Measurements from ENCODE around the gene CACNB4.

Gene CACNB4

DNA sequence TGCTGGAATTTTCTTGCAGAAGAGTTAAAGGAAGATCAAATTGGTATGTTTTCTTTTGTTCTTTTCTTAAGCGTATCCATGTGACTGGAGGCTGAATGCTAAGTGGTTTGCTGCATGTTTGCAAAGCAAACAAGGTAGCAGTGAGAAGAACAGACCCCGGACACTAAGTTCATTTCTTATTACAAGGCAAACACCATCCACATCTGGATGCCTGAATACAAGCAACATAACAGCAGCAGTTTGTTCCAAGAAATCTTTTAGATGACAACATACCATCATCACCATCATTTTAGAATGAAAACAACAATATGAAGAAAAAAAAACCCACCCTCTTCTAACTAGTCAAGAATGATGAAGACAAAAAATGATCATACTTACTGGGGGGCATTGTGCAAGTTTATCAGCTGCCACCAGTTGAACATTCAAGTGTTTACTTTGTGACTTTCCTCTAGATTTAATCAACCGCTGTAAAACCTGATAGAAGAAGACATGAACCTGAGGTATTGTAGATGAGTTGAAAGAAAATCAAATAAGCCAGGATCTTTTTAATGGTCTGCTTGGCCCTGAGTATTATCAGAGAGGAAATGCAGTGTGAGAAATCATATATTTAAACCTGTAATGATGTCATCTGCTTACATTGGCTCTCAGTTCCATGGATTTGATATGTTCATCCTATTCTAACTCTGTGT, 245.6 kb downstream of the CACNB4 start:
- Histone ChIP-seq H3K36me3 (ENCODE audit: control insufficient read depth in 5 of 5, insufficient read depth in 5 of 5, low read length in 5 of 5) (no peaks in the 10 kb centered on the region), H3K9ac (ENCODE audit: low read length in 5 of 5) (no peak overlapping the region), H3K4me1 (ENCODE audit: control insufficient read depth in 5 of 5, insufficient read depth in 5 of 5, low read length in 5 of 5) (peaks cover 0 to 6% (median 0%) of the 10 kb centered on the region in 5 donors), H3K9me3 (ENCODE audit: control insufficient read depth in 5 of 5, low read length in 5 of 5) (no peaks in the 10 kb centered on the region), H3K27me3 (ENCODE audit: control insufficient read depth in 5 of 5, insufficient read depth in 4 of 5, low read length in 5 of 5) (no peaks in the 10 kb centered on the region), H3K4me3 (ENCODE audit: low read depth in 1 of 5, low read length in 5 of 5) (no peak overlapping the region), H3K27ac (ENCODE audit: low read depth, low read length) (no peak overlapping the region)

DNA sequence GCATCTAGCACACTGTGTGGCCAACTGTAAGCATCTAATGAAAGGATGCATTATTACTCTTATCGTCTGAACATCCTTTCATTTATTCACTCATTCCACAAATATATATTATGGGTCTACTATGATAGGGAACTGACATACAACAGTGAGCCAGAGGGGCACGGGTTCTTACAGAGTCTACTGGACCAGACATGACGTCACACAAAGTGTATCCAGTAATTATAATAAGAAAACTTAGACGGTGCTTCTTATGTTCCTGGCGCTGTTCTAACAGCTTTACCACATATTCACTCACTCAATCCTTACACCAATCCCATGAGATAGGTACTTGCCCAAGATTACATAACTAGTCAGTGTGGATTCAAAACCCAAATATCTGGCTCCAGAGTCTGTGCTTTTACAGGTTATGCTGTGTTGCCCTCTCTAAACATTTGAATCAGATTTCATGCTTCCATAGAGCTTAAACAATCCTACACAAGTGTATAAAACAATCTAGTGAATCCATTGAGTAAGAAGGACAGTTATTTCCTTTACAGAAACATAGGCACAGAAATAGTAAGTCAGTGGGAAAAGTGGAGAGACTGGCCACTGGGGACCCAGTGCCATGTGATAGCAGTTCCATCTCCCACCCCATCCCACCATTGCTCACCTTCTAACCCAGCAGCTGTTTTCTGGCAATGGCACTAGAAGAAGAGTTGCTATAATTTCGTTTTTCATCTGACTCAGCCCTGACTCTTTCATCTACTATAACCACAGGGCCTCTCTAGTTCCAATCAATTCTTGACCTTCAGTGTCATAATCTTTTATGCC, 246.4 kb downstream of the CACNB4 start:
- Histone ChIP-seq H3K27me3 (ENCODE audit: control insufficient read depth in 5 of 5, insufficient read depth in 4 of 5, low read length in 5 of 5) (no peaks in the 10 kb centered on the region), H3K27ac (ENCODE audit: low read depth, low read length) (no peak overlapping the region), H3K9ac (ENCODE audit: low read length in 5 of 5) (no peak overlapping the region), H3K4me3 (ENCODE audit: low read depth in 1 of 5, low read length in 5 of 5) (no peak overlapping the region), H3K9me3 (ENCODE audit: control insufficient read depth in 5 of 5, low read length in 5 of 5) (no peaks in the 10 kb centered on the region), H3K4me1 (ENCODE audit: control insufficient read depth in 5 of 5, insufficient read depth in 5 of 5, low read length in 5 of 5) (peaks cover 0 to 6% (median 0%) of the 10 kb centered on the region in 5 donors), H3K36me3 (ENCODE audit: control insufficient read depth in 5 of 5, insufficient read depth in 5 of 5, low read length in 5 of 5) (no peaks in the 10 kb centered on the region)

DNA sequence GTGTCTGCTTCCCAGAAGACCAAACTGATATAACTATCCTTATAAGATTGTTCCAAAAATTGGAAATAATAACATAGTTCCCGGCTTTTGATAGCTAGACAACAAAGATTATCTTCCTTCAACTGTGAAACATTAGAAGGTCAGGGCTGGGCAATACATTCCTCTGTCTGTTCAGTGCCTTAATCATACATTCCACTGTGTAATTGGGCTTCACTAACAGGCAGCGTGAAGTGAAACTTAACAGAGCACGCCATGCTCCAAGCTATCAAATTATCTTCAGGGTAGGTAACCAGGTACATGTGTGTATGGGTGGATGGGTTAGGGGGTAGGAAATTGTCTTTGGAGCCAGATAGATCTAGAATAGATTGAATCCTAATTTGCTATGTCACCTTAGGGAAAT, 247.1 kb downstream of the CACNB4 start:
- Histone ChIP-seq H3K27me3 (ENCODE audit: control insufficient read depth in 5 of 5, insufficient read depth in 4 of 5, low read length in 5 of 5) (no peaks in the 10 kb centered on the region), H3K4me1 (ENCODE audit: control insufficient read depth in 5 of 5, insufficient read depth in 5 of 5, low read length in 5 of 5) (peaks cover 0 to 6% (median 0%) of the 10 kb centered on the region in 5 donors), H3K9me3 (ENCODE audit: control insufficient read depth in 5 of 5, low read length in 5 of 5) (no peaks in the 10 kb centered on the region), H3K4me3 (ENCODE audit: low read depth in 1 of 5, low read length in 5 of 5) (no peak overlapping the region), H3K36me3 (ENCODE audit: control insufficient read depth in 5 of 5, insufficient read depth in 5 of 5, low read length in 5 of 5) (no peaks in the 10 kb centered on the region), H3K9ac (ENCODE audit: low read length in 5 of 5) (no peak overlapping the region), H3K27ac (ENCODE audit: low read depth, low read length) (no peak overlapping the region)

DNA sequence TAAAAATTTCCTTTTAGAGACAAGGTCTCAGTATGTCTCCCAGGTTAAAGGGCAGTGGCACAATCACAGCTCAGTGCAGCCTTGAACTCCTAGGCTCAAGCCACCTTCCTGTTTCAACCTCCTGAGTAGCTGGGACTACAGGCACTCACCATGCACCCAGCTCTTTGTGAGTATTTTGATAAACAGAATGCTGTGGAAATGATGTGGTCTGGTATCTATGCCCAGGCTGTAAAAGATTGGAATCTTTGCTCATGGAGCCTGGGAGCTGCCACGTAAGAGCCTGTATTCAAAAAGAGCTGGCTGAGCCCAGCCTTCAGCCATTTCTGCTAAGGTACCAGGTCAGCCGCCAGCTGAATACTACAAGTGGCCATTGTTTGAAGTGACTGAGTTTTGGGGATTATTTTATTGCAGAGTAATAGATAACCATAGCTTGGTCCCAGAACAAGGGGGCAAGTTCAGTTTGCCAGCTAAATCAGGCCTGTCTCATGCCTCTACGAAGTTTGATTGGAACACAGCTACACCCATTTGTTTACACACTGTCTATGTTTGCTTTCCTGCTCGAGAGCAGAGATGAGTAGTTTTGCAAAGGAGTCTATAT, 249.3 kb downstream of the CACNB4 start:
- no peaks in the 10 kb centered on the region for H3K9me3 ChIP-seq (ENCODE audit: control insufficient read depth in 5 of 5, low read length in 5 of 5)
- peaks cover 0 to 6% (median 0%) of the 10 kb centered on the region in 5 donors for H3K4me1 ChIP-seq (ENCODE audit: control insufficient read depth in 5 of 5, insufficient read depth in 5 of 5, low read length in 5 of 5)
- no peak overlapping the region for H3K27ac ChIP-seq (ENCODE audit: low read depth, low read length)
- no peaks in the 10 kb centered on the region for H3K27me3 ChIP-seq (ENCODE audit: control insufficient read depth in 5 of 5, insufficient read depth in 4 of 5, low read length in 5 of 5)
- H3K36me3 ChIP-seq (ENCODE audit: control insufficient read depth in 5 of 5, insufficient read depth in 5 of 5, low read length in 5 of 5) = no peaks in the 10 kb centered on the region
- no peak overlapping the region for H3K9ac ChIP-seq (ENCODE audit: low read length in 5 of 5)
- no peak overlapping the region for H3K4me3 ChIP-seq (ENCODE audit: low read depth in 1 of 5, low read length in 5 of 5)

DNA sequence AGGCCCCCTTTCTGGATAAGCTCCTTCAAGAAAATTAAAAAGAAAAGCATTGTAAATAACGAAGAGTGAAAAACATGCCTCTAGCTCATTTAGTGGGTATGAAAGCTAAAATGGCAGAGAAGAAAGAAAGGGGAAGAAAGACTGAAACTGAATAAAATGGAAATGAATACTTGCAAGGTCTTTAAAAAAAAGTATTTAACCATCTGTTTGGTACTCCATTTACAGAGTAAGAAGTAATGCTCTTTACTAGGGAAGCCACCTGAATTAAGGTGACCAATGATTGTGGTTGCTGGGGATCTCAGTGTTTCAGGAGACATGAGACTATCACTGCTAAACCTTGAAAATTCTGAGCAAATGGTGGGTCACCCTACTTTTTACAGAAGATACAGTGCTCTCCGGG, 253.0 kb downstream of the CACNB4 start:
- no peak overlapping the region for H3K9ac ChIP-seq (ENCODE audit: low read length in 5 of 5)
- peaks cover 0 to 6% (median 0%) of the 10 kb centered on the region in 5 donors for H3K4me1 ChIP-seq (ENCODE audit: control insufficient read depth in 5 of 5, insufficient read depth in 5 of 5, low read length in 5 of 5)
- H3K27ac ChIP-seq (ENCODE audit: low read depth, low read length) = no peak overlapping the region
- H3K9me3 ChIP-seq (ENCODE audit: control insufficient read depth in 5 of 5, low read length in 5 of 5) = no peaks in the 10 kb centered on the region
- no peaks in the 10 kb centered on the region for H3K27me3 ChIP-seq (ENCODE audit: control insufficient read depth in 5 of 5, insufficient read depth in 4 of 5, low read length in 5 of 5)
- no peaks in the 10 kb centered on the region for H3K36me3 ChIP-seq (ENCODE audit: control insufficient read depth in 5 of 5, insufficient read depth in 5 of 5, low read length in 5 of 5)
- no peak overlapping the region for H3K4me3 ChIP-seq (ENCODE audit: low read depth in 1 of 5, low read length in 5 of 5)

DNA sequence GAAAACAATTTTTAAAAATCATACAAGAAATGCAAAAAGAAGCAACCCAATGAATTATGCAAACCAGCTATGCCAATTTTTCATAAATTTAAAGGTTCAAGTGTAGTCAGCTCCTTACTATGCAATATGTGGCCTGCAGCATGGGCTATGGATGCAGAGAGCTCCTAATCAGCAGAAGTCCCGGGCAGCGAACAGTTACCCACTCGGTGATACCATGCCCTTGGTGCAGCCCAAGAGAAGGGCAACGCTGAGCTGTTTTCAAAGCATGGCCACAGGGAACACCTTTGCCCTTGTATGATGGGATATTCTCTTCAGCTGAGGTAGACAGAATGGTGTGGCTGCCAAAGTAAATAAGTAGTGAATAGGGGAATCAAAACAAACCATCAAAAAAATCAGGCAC, 253.4 kb downstream of the CACNB4 start:
- Histone ChIP-seq H3K27ac (ENCODE audit: low read depth, low read length) (no peak overlapping the region), H3K4me1 (ENCODE audit: control insufficient read depth in 5 of 5, insufficient read depth in 5 of 5, low read length in 5 of 5) (peaks cover 0 to 6% (median 0%) of the 10 kb centered on the region in 5 donors), H3K9me3 (ENCODE audit: control insufficient read depth in 5 of 5, low read length in 5 of 5) (no peaks in the 10 kb centered on the region)

DNA sequence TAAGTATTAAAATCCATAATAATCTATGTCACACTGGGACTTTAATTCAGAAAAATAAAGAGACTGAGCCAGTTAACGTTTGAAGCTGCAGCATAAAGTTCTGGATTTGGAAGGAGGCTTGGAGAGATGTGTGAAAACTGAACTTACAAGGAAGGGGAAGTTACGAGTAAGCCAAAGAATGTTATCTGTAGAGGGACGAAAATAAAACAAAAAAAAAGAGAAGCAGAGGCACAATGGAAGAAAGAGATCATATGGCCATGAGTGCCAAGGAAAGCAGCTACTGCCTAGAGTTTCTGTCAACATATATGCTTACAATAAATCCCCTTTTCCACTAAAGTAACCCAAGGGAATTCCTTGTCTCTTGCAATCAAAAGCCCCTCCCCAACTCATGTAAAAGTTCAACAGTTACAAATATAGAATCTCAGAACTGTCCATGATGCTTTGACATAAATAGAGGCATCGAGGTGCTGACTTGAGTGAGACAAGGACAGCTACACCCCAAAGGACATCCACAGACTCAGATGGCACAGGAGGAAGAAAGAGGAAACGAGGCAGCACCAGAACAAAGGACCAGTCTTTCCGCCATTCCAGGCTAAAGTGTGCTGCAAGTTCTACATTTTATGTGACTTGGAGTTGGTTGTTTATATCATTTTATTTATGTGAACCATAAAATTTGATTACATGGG, 254.5 kb downstream of the CACNB4 start:
- H3K9ac ChIP-seq (ENCODE audit: low read length in 5 of 5) = no peak overlapping the region
- no peak overlapping the region for H3K27ac ChIP-seq (ENCODE audit: low read depth, low read length)
- peaks cover 0 to 6% (median 0%) of the 10 kb centered on the region in 5 donors for H3K4me1 ChIP-seq (ENCODE audit: control insufficient read depth in 5 of 5, insufficient read depth in 5 of 5, low read length in 5 of 5)
- no peaks in the 10 kb centered on the region for H3K36me3 ChIP-seq (ENCODE audit: control insufficient read depth in 5 of 5, insufficient read depth in 5 of 5, low read length in 5 of 5)
- no peak overlapping the region for H3K4me3 ChIP-seq (ENCODE audit: low read depth in 1 of 5, low read length in 5 of 5)
- no peaks in the 10 kb centered on the region for H3K9me3 ChIP-seq (ENCODE audit: control insufficient read depth in 5 of 5, low read length in 5 of 5)
- H3K27me3 ChIP-seq (ENCODE audit: control insufficient read depth in 5 of 5, insufficient read depth in 4 of 5, low read length in 5 of 5) = no peaks in the 10 kb centered on the region

More for the DNA sequence above, 253.4 kb downstream of the CACNB4 start:
- H3K4me3 ChIP-seq (ENCODE audit: low read depth in 1 of 5, low read length in 5 of 5) = no peak overlapping the region
- no peak overlapping the region for H3K9ac ChIP-seq (ENCODE audit: low read length in 5 of 5)
- H3K36me3 ChIP-seq (ENCODE audit: control insufficient read depth in 5 of 5, insufficient read depth in 5 of 5, low read length in 5 of 5) = no peaks in the 10 kb centered on the region
- no peaks in the 10 kb centered on the region for H3K27me3 ChIP-seq (ENCODE audit: control insufficient read depth in 5 of 5, insufficient read depth in 4 of 5, low read length in 5 of 5)

DNA sequence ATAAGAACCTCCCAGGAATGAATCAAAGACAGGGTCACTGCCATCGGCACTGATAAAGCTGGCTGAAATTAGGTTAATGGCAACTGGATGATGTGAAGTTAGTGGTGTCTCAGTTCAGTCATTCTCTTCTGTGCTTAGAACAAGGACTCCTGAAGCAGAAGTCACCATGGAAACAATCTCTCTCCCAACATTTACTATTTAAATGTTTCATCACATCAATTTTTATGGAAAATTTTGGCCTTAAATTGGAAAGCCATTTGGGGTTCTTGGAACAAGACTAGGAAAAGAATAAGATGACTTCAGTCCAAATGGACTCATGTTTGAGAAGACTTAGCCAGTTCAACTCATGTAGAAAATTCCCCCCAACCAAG, 255.2 kb downstream of the CACNB4 start:
- no peak overlapping the region for H3K9ac ChIP-seq (ENCODE audit: low read length in 5 of 5)
- no peaks in the 10 kb centered on the region for H3K9me3 ChIP-seq (ENCODE audit: control insufficient read depth in 5 of 5, low read length in 5 of 5)
- H3K4me3 ChIP-seq (ENCODE audit: low read depth in 1 of 5, low read length in 5 of 5) = no peak overlapping the region
- no peaks in the 10 kb centered on the region for H3K36me3 ChIP-seq (ENCODE audit: control insufficient read depth in 5 of 5, insufficient read depth in 5 of 5, low read length in 5 of 5)
- H3K27me3 ChIP-seq (ENCODE audit: control insufficient read depth in 5 of 5, insufficient read depth in 4 of 5, low read length in 5 of 5) = no peaks in the 10 kb centered on the region
- peaks cover 0 to 6% (median 0%) of the 10 kb centered on the region in 5 donors for H3K4me1 ChIP-seq (ENCODE audit: control insufficient read depth in 5 of 5, insufficient read depth in 5 of 5, low read length in 5 of 5)
- no peak overlapping the region for H3K27ac ChIP-seq (ENCODE audit: low read depth, low read length)

DNA sequence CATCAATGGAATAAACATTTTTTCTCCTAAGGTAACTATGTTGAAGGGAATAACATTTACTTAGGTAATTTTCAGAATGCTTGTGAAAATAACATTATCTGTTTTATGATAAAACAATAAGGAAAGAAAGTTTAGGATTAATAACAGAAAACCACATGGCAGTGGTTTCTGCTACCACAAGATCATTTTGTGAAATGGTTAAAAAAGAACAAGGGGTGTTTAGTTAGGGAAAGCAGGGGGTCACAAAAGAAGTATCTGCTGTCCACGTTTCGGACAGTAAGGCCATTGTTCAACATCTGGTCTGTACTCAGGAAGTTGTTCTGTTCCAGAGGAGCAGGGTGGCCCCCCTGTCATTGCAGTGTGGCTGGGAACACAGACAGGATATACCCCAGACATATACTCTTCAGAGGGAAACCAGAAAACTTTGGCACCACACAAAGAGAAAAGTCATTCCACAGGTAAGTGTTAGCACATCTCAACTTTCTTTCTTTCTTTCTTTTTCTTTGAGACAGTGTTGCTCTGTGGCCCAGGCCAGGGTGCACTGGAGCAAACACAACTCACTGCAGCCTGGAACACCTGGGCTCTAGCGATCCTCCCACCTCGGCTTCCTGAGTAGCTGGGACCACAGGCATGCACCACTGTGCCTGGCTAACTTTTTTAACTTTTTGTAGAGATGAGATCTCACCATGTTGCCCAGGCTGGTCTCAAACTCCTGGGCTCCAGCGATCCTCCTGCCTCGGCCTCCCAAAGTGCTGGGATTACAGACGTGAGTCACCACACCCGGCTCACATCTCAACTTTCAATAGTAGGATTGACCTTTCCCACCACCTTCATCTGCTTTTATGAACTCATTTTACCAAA, 255.8 kb downstream of the CACNB4 start:
- Histone ChIP-seq H3K27ac (ENCODE audit: low read depth, low read length) (no peak overlapping the region), H3K27me3 (ENCODE audit: control insufficient read depth in 5 of 5, insufficient read depth in 4 of 5, low read length in 5 of 5) (no peaks in the 10 kb centered on the region)

More for the DNA sequence above, 255.8 kb downstream of the CACNB4 start:
- Histone ChIP-seq H3K4me1 (ENCODE audit: control insufficient read depth in 5 of 5, insufficient read depth in 5 of 5, low read length in 5 of 5) (peaks cover 0 to 6% (median 0%) of the 10 kb centered on the region in 5 donors), H3K9me3 (ENCODE audit: control insufficient read depth in 5 of 5, low read length in 5 of 5) (no peaks in the 10 kb centered on the region), H3K4me3 (ENCODE audit: low read depth in 1 of 5, low read length in 5 of 5) (no peak overlapping the region), H3K9ac (ENCODE audit: low read length in 5 of 5) (no peak overlapping the region), H3K36me3 (ENCODE audit: control insufficient read depth in 5 of 5, insufficient read depth in 5 of 5, low read length in 5 of 5) (no peaks in the 10 kb centered on the region)

Measured in subcutaneous abdominal adipose tissue (tissue), 5 donors.